ENCODE measurements around the gene LRPAP1.

The LRPAP1 gene

GRCh38 chr4:3476936-3477749, 55.1 kb downstream of the LRPAP1 start:
- H3K4me1 ChIP-seq (ENCODE audit: control insufficient read depth in 1 of 2, insufficient read depth in 1 of 2, low read depth in 1 of 2, low read length in 1 of 2), result no peaks in the 10 kb centered on the region
- TF ChIP-seq, protein P1, sequence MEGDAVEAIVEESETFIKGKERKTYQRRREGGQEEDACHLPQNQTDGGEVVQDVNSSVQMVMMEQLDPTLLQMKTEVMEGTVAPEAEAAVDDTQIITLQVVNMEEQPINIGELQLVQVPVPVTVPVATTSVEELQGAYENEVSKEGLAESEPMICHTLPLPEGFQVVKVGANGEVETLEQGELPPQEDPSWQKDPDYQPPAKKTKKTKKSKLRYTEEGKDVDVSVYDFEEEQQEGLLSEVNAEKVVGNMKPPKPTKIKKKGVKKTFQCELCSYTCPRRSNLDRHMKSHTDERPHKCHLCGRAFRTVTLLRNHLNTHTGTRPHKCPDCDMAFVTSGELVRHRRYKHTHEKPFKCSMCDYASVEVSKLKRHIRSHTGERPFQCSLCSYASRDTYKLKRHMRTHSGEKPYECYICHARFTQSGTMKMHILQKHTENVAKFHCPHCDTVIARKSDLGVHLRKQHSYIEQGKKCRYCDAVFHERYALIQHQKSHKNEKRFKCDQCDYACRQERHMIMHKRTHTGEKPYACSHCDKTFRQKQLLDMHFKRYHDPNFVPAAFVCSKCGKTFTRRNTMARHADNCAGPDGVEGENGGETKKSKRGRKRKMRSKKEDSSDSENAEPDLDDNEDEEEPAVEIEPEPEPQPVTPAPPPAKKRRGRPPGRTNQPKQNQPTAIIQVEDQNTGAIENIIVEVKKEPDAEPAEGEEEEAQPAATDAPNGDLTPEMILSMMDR (IDR thresholded peaks at IDR 0.05), result no peak
- peaks cover 19% of the 10 kb centered on the region for H3K27me3 ChIP-seq
- no peak overlapping the region for H3K4me3 ChIP-seq (ENCODE audit: low read depth in 1 of 2, low read length in 1 of 2)
- no peaks in the 10 kb centered on the region for H3K36me3 ChIP-seq
- H3K27ac ChIP-seq, result no peak overlapping the region
- H3K9me3 ChIP-seq, result no peaks in the 10 kb centered on the region

DNA sequence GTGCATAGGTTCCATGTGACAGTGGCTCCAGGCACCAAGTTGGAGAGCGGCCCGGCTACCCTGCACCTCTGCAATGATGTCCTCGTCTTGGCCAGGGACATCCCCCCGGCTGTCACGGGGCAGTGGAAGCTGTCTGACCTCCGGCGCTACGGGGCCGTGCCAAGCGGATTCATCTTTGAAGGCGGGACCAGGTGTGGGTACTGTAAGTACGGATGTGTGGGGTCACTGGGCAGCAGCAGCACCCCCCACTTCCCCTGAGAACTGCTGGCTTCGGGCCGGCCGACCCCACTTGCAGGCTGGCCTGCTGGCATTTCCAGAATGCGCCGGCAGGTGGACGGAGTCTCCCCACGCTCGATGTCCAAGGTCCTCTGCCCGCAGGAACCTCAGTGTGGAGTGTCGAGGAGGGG, 55.9 kb downstream of the LRPAP1 start:
- no peaks in the 10 kb centered on the region for H3K9me3 ChIP-seq
- no peak overlapping the region for H3K4me3 ChIP-seq (ENCODE audit: low read depth in 1 of 2, low read length in 1 of 2)
- H3K4me1 ChIP-seq (ENCODE audit: control insufficient read depth in 1 of 2, insufficient read depth in 1 of 2, low read depth in 1 of 2, low read length in 1 of 2), result no peaks in the 10 kb centered on the region
- TF ChIP-seq, protein P1 (IDR thresholded peaks at IDR 0.05), result no peak
- H3K36me3 ChIP-seq, result no peaks in the 10 kb centered on the region
- H3K27ac ChIP-seq, result no peak overlapping the region
- peaks cover 11% of the 10 kb centered on the region for H3K27me3 ChIP-seq

- H3K9me3 ChIP-seq, result no peaks in the 10 kb centered on the region
- TF ChIP-seq, protein P1 (IDR thresholded peaks at IDR 0.05), result no peak
- no peak overlapping the region for H3K4me3 ChIP-seq (ENCODE audit: low read depth in 1 of 2, low read length in 1 of 2)
- H3K27ac ChIP-seq, result no peak overlapping the region
- no peaks in the 10 kb centered on the region for H3K36me3 ChIP-seq
- no peaks in the 10 kb centered on the region for H3K4me1 ChIP-seq (ENCODE audit: control insufficient read depth in 1 of 2, insufficient read depth in 1 of 2, low read depth in 1 of 2, low read length in 1 of 2)
- peaks cover 5% of the 10 kb centered on the region for H3K27me3 ChIP-seq
These were observed 56.4 kb downstream of the LRPAP1 start for GRCh38 chr4:3475713-3476260.

GRCh38 chr4:3475041-3475712, 57.0 kb downstream of the LRPAP1 start:
- H3K4me3 ChIP-seq (ENCODE audit: low read depth in 1 of 2, low read length in 1 of 2), result no peak overlapping the region
- H3K27ac ChIP-seq, result no peak overlapping the region
- TF ChIP-seq, protein P1 (IDR thresholded peaks at IDR 0.05), result no peak
- H3K4me1 ChIP-seq (ENCODE audit: control insufficient read depth in 1 of 2, insufficient read depth in 1 of 2, low read depth in 1 of 2, low read length in 1 of 2), result no peaks in the 10 kb centered on the region
- H3K27me3 ChIP-seq, result no peaks in the 10 kb centered on the region
- no peaks in the 10 kb centered on the region for H3K36me3 ChIP-seq
- H3K9me3 ChIP-seq, result no peaks in the 10 kb centered on the region

- Histone ChIP-seq H3K27me3 (no peaks in the 10 kb centered on the region), H3K36me3 (no peaks in the 10 kb centered on the region), H3K4me1 (ENCODE audit: control insufficient read depth in 1 of 2, insufficient read depth in 1 of 2, low read depth in 1 of 2, low read length in 1 of 2) (no peaks in the 10 kb centered on the region), H3K9me3 (no peaks in the 10 kb centered on the region), H3K27ac (no peak overlapping the region), H3K4me3 (ENCODE audit: low read depth in 1 of 2, low read length in 1 of 2) (no peak overlapping the region)
- TF ChIP-seq, protein P1 (IDR thresholded peaks at IDR 0.05), result no peak
These were observed 58.0 kb downstream of the LRPAP1 start for GRCh38 chr4:3473996-3474765.
